ENCODE results near the gene ENGASE.
"Not testable (repeated sequence)": the region's sequence is repeated elsewhere in the genome, so short reads cannot be mapped to it uniquely, and the experiment has no call there.

The ENGASE gene

GRCh38 chr17:79054200-79054960, 20.2 kb upstream of the ENGASE start:
- Mint-ChIP-seq H3K9me3 (peaks cover 6% of the 10 kb centered on the region), H3K27ac (no peak overlapping the region), H3K4me3 (no peak overlapping the region), H3K4me1 (ENCODE audit: low read depth) (peaks cover 2% of the 10 kb centered on the region), H3K36me3 (ENCODE audit: low read depth) (no peaks in the 10 kb centered on the region), H3K27me3 (peaks cover 15% of the 10 kb centered on the region)
- DNase-seq = no peak

- H3K4me3 Mint-ChIP-seq = no peak overlapping the region
These were observed 19.4 kb upstream of the ENGASE start for GRCh38 chr17:79055197-79055596.

GRCh38 chr17:79057737-79058385, 16.8 kb upstream of the ENGASE start:
- Mint-ChIP-seq H3K36me3 (ENCODE audit: low read depth) (no peaks in the 10 kb centered on the region), H3K27ac (no peak overlapping the region), H3K9me3 (peaks cover 6% of the 10 kb centered on the region), H3K27me3 (peaks cover 17% of the 10 kb centered on the region), H3K4me1 (ENCODE audit: low read depth) (peaks cover 2% of the 10 kb centered on the region), H3K4me3 (no peak overlapping the region)
- no peak for DNase-seq

More at GRCh38 chr17:79055197-79055596, 19.4 kb upstream of the ENGASE start:
- Mint-ChIP-seq H3K27me3 (peaks cover 17% of the 10 kb centered on the region), H3K4me1 (ENCODE audit: low read depth) (peaks cover 2% of the 10 kb centered on the region), H3K36me3 (ENCODE audit: low read depth) (no peaks in the 10 kb centered on the region), H3K9me3 (peaks cover 6% of the 10 kb centered on the region), H3K27ac (no peak overlapping the region)
- no peak for DNase-seq

- H3K4me1 Mint-ChIP-seq (ENCODE audit: low read depth) = peaks cover 6% of the 10 kb centered on the region
- no peaks in the 10 kb centered on the region for H3K36me3 Mint-ChIP-seq (ENCODE audit: low read depth)
- no peak for DNase-seq
- peaks cover 8% of the 10 kb centered on the region for H3K27me3 Mint-ChIP-seq
- no peak overlapping the region for H3K4me3 Mint-ChIP-seq
- H3K27ac Mint-ChIP-seq = no peak overlapping the region
- H3K9me3 Mint-ChIP-seq = no peaks in the 10 kb centered on the region
These were observed 11.9 kb upstream of the ENGASE start for GRCh38 chr17:79062691-79063090.

- H3K27me3 Mint-ChIP-seq = peaks cover 4% of the 10 kb centered on the region
- H3K4me3 Mint-ChIP-seq = no peak overlapping the region
- no peaks in the 10 kb centered on the region for H3K36me3 Mint-ChIP-seq (ENCODE audit: low read depth)
- DNase-seq = no peak
- no peak overlapping the region for H3K27ac Mint-ChIP-seq
- H3K9me3 Mint-ChIP-seq = no peaks in the 10 kb centered on the region
- H3K4me1 Mint-ChIP-seq (ENCODE audit: low read depth) = peaks cover 4% of the 10 kb centered on the region
These were observed 10.6 kb upstream of the ENGASE start for GRCh38 chr17:79064026-79064425.

- H3K27ac Mint-ChIP-seq = peak overlapping the region; percentile 72
- DNase-seq = peak; percentile 62
These were observed 9.4 kb upstream of the ENGASE start for GRCh38 chr17:79065105-79065670.

GRCh38 chr17:79066963-79067362, 7.7 kb upstream of the ENGASE start:
- H3K4me3 Mint-ChIP-seq = no peak overlapping the region
- no peaks in the 10 kb centered on the region for H3K27me3 Mint-ChIP-seq
- no peak for DNase-seq
- no peaks in the 10 kb centered on the region for H3K36me3 Mint-ChIP-seq (ENCODE audit: low read depth)
- H3K4me1 Mint-ChIP-seq (ENCODE audit: low read depth) = peaks cover 4% of the 10 kb centered on the region
- no peaks in the 10 kb centered on the region for H3K9me3 Mint-ChIP-seq
- H3K27ac Mint-ChIP-seq = no peak overlapping the region

More at GRCh38 chr17:79065105-79065670, 9.4 kb upstream of the ENGASE start:
- Mint-ChIP-seq H3K9me3 (no peaks in the 10 kb centered on the region), H3K27me3 (peaks cover 2% of the 10 kb centered on the region), H3K4me3 (peak overlapping the region; percentile 41), H3K4me1 (ENCODE audit: low read depth) (peaks cover 4% of the 10 kb centered on the region), H3K36me3 (ENCODE audit: low read depth) (no peaks in the 10 kb centered on the region)

GRCh38 chr17:79070266-79070880, 4.3 kb upstream of the ENGASE start:
- no peak overlapping the region for H3K27ac Mint-ChIP-seq
- no peak overlapping the region for H3K4me3 Mint-ChIP-seq
- H3K9me3 Mint-ChIP-seq = no peaks in the 10 kb centered on the region
- H3K27me3 Mint-ChIP-seq = no peaks in the 10 kb centered on the region
- no peak for DNase-seq
- H3K4me1 Mint-ChIP-seq (ENCODE audit: low read depth) = peaks cover 2% of the 10 kb centered on the region
- peaks cover 2% of the 10 kb centered on the region for H3K36me3 Mint-ChIP-seq (ENCODE audit: low read depth)

GRCh38 chr17:79071161-79071740, 3.4 kb upstream of the ENGASE start:
- DNase-seq = no peak
- no peaks in the 10 kb centered on the region for H3K27me3 Mint-ChIP-seq
- H3K36me3 Mint-ChIP-seq (ENCODE audit: low read depth) = peaks cover 3% of the 10 kb centered on the region
- H3K27ac Mint-ChIP-seq = no peak overlapping the region
- no peak overlapping the region for H3K4me3 Mint-ChIP-seq
- H3K4me1 Mint-ChIP-seq (ENCODE audit: low read depth) = peaks cover 10% of the 10 kb centered on the region
- H3K9me3 Mint-ChIP-seq = no peaks in the 10 kb centered on the region

GRCh38 chr17:79072544-79072943, 2.1 kb upstream of the ENGASE start:
- Mint-ChIP-seq H3K9me3 (no peaks in the 10 kb centered on the region), H3K4me3 (no peak overlapping the region), H3K27me3 (no peaks in the 10 kb centered on the region), H3K36me3 (ENCODE audit: low read depth) (peaks cover 6% of the 10 kb centered on the region), H3K4me1 (ENCODE audit: low read depth) (peaks cover 17% of the 10 kb centered on the region), H3K27ac (no peak overlapping the region)
- no peak for DNase-seq

- peaks cover 17% of the 10 kb centered on the region for H3K4me1 Mint-ChIP-seq (ENCODE audit: low read depth)
- DNase-seq = no peak
- peaks cover 10% of the 10 kb centered on the region for H3K36me3 Mint-ChIP-seq (ENCODE audit: low read depth)
- H3K27ac Mint-ChIP-seq = no peak overlapping the region
- H3K9me3 Mint-ChIP-seq = no peaks in the 10 kb centered on the region
- H3K4me3 Mint-ChIP-seq = no peak overlapping the region
- no peaks in the 10 kb centered on the region for H3K27me3 Mint-ChIP-seq
These were observed 1.5 kb upstream of the ENGASE start for GRCh38 chr17:79073016-79073705.

GRCh38 chr17:79073706-79074088, 927 bp upstream of the ENGASE start:
- no peak for DNase-seq
- Mint-ChIP-seq H3K27ac (no peak overlapping the region), H3K4me3 (no peak overlapping the region), H3K27me3 (no peaks in the 10 kb centered on the region), H3K36me3 (ENCODE audit: low read depth) (peaks cover 16% of the 10 kb centered on the region), H3K9me3 (no peaks in the 10 kb centered on the region), H3K4me1 (ENCODE audit: low read depth) (peaks cover 17% of the 10 kb centered on the region)

GRCh38 chr17:79074121-79074648, 439 bp upstream of the ENGASE start:
- not testable (repeated sequence) for DNase-seq, H3K27me3 Mint-ChIP-seq, H3K9me3 Mint-ChIP-seq
- Mint-ChIP-seq H3K27ac (peak overlapping the region; percentile 52), H3K4me3 (peak overlapping the region; percentile 69), H3K36me3 (ENCODE audit: low read depth) (peaks cover 21% of the 10 kb centered on the region), H3K4me1 (ENCODE audit: low read depth) (peaks cover 17% of the 10 kb centered on the region)

- H3K27ac Mint-ChIP-seq = peak overlapping the region; percentile 89
- peak; percentile 59 for DNase-seq
- peak overlapping the region; percentile 89 for H3K4me3 Mint-ChIP-seq
- H3K9me3 Mint-ChIP-seq = no peaks in the 10 kb centered on the region
- no peaks in the 10 kb centered on the region for H3K27me3 Mint-ChIP-seq
- peaks cover 17% of the 10 kb centered on the region for H3K4me1 Mint-ChIP-seq (ENCODE audit: low read depth)
- peaks cover 33% of the 10 kb centered on the region for H3K36me3 Mint-ChIP-seq (ENCODE audit: low read depth)
These were observed 774 bp downstream of the ENGASE start for GRCh38 chr17:79075446-79075750.
